C4-2B (cell line): ENCODE results near the gene GOLGA7B.

Source experiments
- H3K27ac ChIP-seq: fragments of 450-650 bp; 2 replicates; pipeline ENCODE4 v1.5.1; 2017
- ZFX ChIP-seq: fragments of 450-650 bp; IDR thresholded peaks from 2 replicates; pipeline ENCODE4 v1.6.1; 2017
- TF ChIP-seq, protein P1 (sequence below): fragments of 450-650 bp; conservative IDR thresholded peaks from 2 replicates; pipeline ENCODE4 v1.5.1; 2017; ENCODE audit warnings: mild to moderate bottlenecking

Gene GOLGA7B

DNA sequence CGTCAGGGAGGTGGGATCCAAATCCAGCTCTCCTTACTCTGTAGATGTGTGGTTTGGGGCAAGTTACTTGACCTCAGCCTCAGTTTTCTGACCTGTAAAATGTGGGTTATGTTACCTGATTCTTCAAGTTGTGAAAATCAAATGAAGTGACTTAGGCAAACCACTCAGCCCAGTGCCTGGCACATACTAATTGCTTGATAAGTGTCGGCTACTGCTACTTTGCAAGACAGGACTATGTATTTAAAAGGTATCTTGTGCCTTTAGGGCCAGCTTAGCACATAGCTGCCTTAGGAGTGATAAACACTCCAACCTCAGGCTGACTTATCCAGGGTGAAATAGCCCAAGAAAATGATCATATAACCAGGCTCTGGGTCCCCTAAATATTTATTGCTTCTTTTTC, 42.9 kb downstream of the GOLGA7B start:
- TF ChIP-seq, protein P1, sequence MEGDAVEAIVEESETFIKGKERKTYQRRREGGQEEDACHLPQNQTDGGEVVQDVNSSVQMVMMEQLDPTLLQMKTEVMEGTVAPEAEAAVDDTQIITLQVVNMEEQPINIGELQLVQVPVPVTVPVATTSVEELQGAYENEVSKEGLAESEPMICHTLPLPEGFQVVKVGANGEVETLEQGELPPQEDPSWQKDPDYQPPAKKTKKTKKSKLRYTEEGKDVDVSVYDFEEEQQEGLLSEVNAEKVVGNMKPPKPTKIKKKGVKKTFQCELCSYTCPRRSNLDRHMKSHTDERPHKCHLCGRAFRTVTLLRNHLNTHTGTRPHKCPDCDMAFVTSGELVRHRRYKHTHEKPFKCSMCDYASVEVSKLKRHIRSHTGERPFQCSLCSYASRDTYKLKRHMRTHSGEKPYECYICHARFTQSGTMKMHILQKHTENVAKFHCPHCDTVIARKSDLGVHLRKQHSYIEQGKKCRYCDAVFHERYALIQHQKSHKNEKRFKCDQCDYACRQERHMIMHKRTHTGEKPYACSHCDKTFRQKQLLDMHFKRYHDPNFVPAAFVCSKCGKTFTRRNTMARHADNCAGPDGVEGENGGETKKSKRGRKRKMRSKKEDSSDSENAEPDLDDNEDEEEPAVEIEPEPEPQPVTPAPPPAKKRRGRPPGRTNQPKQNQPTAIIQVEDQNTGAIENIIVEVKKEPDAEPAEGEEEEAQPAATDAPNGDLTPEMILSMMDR: no peak
- TF ChIP-seq ZFX: no peak
- no peak overlapping the region for H3K27ac ChIP-seq

DNA sequence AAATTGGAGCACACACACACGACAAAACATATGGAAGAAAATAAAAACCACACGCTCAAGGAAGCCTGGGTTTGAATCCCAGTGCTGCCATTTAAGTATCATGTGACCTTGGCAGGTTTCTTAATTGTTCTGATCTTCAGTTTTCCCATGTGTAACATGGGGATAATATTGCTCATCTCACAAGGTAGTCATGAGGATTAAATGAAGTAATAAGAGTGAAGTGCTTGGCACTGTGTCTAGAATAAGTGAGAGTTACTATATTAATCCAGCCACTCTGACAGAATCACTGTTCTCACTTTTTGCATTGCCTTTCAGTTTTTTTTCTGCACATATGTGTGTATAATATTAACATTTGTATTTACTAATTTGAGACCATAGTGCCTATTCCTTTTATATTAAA, 43.3 kb downstream of the GOLGA7B start:
- no peak for TF ChIP-seq ZFX
- TF ChIP-seq, protein P1: no peak

GRCh38 chr10:97894092-97894491, 44.4 kb downstream of the GOLGA7B start:
- no peak for TF ChIP-seq ZFX
- TF ChIP-seq, protein P1: no peak
- no peak overlapping the region for H3K27ac ChIP-seq

More for the DNA sequence above, 43.3 kb downstream of the GOLGA7B start:
- no peak overlapping the region for H3K27ac ChIP-seq

- H3K27ac ChIP-seq: no peak overlapping the region
- TF ChIP-seq ZFX: no peak
- TF ChIP-seq, protein P1: no peak
Observed at GRCh38 chr10:97895084-97895483, 45.4 kb downstream of the GOLGA7B start.

DNA sequence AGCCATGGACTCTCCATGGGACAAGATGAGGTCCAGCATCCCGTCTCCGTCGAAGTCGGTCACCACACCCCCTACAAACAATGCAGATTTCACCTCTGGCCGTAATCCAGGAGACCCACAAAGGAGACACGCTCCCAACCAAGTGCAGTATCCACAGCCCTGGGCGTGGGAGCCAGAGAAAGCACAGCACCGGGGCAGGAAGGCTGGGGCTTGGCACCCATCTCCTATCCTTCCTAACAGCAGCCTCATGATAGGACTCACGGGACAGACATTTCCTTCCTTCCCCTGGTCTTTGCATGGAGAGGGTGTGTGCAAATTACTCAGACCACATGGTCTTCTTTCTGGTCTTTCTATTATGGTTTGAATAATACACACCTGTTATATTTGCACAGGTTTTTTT, 46.3 kb downstream of the GOLGA7B start:
- TF ChIP-seq, protein P1: no peak
- no peak for TF ChIP-seq ZFX
- no peak overlapping the region for H3K27ac ChIP-seq

- no peak overlapping the region for H3K27ac ChIP-seq
- TF ChIP-seq ZFX: no peak
- TF ChIP-seq, protein P1: no peak
Observed at GRCh38 chr10:97896756-97897358, 47.2 kb downstream of the GOLGA7B start.

DNA sequence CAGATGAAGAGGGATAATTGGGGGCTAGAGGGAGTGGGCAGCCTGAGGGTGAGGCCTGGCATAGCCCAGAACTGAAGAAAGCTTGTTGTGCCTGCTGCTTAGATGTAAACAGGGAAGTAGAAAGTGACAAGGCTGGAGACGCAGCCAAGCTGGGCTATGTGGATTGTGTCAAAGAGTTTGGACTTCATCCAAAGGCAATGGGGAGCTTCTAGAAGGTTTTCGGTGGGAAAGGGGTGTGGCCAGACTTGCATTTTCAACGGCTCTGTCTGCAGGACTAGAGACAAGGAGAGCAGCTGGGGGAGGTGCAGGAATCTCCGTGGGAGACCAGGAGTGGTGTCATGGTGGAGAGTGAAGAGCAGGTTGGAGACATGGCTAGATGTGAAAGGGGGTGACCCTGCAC, 48.8 kb downstream of the GOLGA7B start:
- no peak for TF ChIP-seq ZFX
- TF ChIP-seq, protein P1: no peak
- H3K27ac ChIP-seq: no peak overlapping the region
